ENCODE results near the gene EN1. TPM values are rescaled to one million over a fixed set of nuclear protein-coding genes. Genes with fewer than 3 reads are reported as not detected.

EN1 gene
- total RNA-seq, 1 donor from 2014 or later = not detected

- peaks cover 54% of the 10 kb centered on the region for H3K27me3 Mint-ChIP-seq (ENCODE audit: low read depth)
- H3K27ac Mint-ChIP-seq (ENCODE audit: unreplicated experiment) = no peak overlapping the region
- peaks cover 2% of the 10 kb centered on the region for H3K4me1 Mint-ChIP-seq (ENCODE audit: low read depth)
- H3K4me3 Mint-ChIP-seq (ENCODE audit: unreplicated experiment) = no peak overlapping the region
- TF ChIP-seq CTCF (IDR thresholded peaks at IDR 0.05) = no peak
- H3K9me3 Mint-ChIP-seq (ENCODE audit: low read depth) = no peaks in the 10 kb centered on the region
- DNase-seq (ENCODE audit: low spot score) = no peak
- H3K36me3 Mint-ChIP-seq (ENCODE audit: low read depth) = no peaks in the 10 kb centered on the region
These were observed 17.3 kb downstream of the EN1 start for GRCh38 chr2:118830118-118830517.

GRCh38 chr2:118826093-118826492 is 21.4 kb downstream of the EN1 start:
- no peak for DNase-seq (ENCODE audit: low spot score)
- Mint-ChIP-seq H3K4me1 (ENCODE audit: low read depth) (no peaks in the 10 kb centered on the region), H3K4me3 (ENCODE audit: unreplicated experiment) (no peak overlapping the region), H3K27ac (ENCODE audit: unreplicated experiment) (no peak overlapping the region), H3K27me3 (ENCODE audit: low read depth) (peaks cover 50% of the 10 kb centered on the region), H3K36me3 (ENCODE audit: low read depth) (no peaks in the 10 kb centered on the region), H3K9me3 (ENCODE audit: low read depth) (no peaks in the 10 kb centered on the region)
- TF ChIP-seq CTCF (IDR thresholded peaks at IDR 0.05) = no peak

- peaks cover 52% of the 10 kb centered on the region for H3K27me3 Mint-ChIP-seq (ENCODE audit: low read depth)
These were observed 23.8 kb downstream of the EN1 start for GRCh38 chr2:118823633-118824032.

GRCh38 chr2:118822572-118822971 is 24.9 kb downstream of the EN1 start:
- H3K27me3 Mint-ChIP-seq (ENCODE audit: low read depth) = peaks cover 63% of the 10 kb centered on the region
- no peak for DNase-seq (ENCODE audit: low spot score)
- TF ChIP-seq CTCF (IDR thresholded peaks at IDR 0.05) = no peak
- H3K9me3 Mint-ChIP-seq (ENCODE audit: low read depth) = no peaks in the 10 kb centered on the region
- no peak overlapping the region for H3K4me3 Mint-ChIP-seq (ENCODE audit: unreplicated experiment)
- H3K36me3 Mint-ChIP-seq (ENCODE audit: low read depth) = no peaks in the 10 kb centered on the region
- H3K4me1 Mint-ChIP-seq (ENCODE audit: low read depth) = no peaks in the 10 kb centered on the region
- H3K27ac Mint-ChIP-seq (ENCODE audit: unreplicated experiment) = no peak overlapping the region

More at GRCh38 chr2:118823633-118824032, 23.8 kb downstream of the EN1 start:
- TF ChIP-seq CTCF (IDR thresholded peaks at IDR 0.05) = no peak
- no peaks in the 10 kb centered on the region for H3K4me1 Mint-ChIP-seq (ENCODE audit: low read depth)
- no peaks in the 10 kb centered on the region for H3K9me3 Mint-ChIP-seq (ENCODE audit: low read depth)
- no peaks in the 10 kb centered on the region for H3K36me3 Mint-ChIP-seq (ENCODE audit: low read depth)
- no peak overlapping the region for H3K4me3 Mint-ChIP-seq (ENCODE audit: unreplicated experiment)
- no peak overlapping the region for H3K27ac Mint-ChIP-seq (ENCODE audit: unreplicated experiment)
- DNase-seq (ENCODE audit: low spot score) = no peak

DNA sequence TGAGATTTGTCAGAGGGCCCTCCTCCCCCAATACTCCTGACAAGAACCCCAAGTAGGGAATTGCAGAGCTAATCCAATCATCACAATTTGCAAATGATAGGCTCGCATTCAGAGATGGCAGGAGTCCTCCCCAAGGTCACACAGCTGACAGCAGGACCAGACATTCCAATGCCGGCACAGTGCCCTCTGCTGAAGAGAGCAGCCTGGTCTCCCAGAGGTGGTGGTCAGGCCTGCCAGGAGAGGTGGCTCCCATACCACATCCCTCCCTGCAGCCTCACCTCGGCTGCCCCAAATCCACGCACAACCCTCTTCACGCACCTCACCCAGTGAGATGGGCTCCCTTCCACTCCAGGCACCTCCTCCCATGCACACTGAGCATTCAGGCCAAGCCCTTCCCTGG is 25.4 kb downstream of the EN1 start:
- Mint-ChIP-seq H3K9me3 (ENCODE audit: low read depth) (no peaks in the 10 kb centered on the region), H3K4me1 (ENCODE audit: low read depth) (no peaks in the 10 kb centered on the region), H3K36me3 (ENCODE audit: low read depth) (no peaks in the 10 kb centered on the region), H3K27ac (ENCODE audit: unreplicated experiment) (no peak overlapping the region), H3K4me3 (ENCODE audit: unreplicated experiment) (no peak overlapping the region), H3K27me3 (ENCODE audit: low read depth) (peaks cover 68% of the 10 kb centered on the region)
- no peak for TF ChIP-seq CTCF (IDR thresholded peaks at IDR 0.05)
- DNase-seq (ENCODE audit: low spot score) = no peak
